Measurements from ENCODE around the gene SPAST.

GRCh38 chr2:32039447-32040219 is 23.7 kb upstream of the SPAST start, which contains the start of gene DPY30:
- peak; percentile 23 for TF ChIP-seq CTCF (IDR thresholded peaks at IDR 0.05; ENCODE audit: poor library complexity, severe bottlenecking)
- TF ChIP-seq EZH2 (IDR thresholded peaks at IDR 0.05; ENCODE audit: borderline replicate concordance, insufficient read depth, low read length, poor library complexity, severe bottlenecking): no peak
- TF ChIP-seq EP300 (conservative IDR thresholded peaks at IDR 0.05; ENCODE audit: poor library complexity, severe bottlenecking): peak; percentile 41
- TF ChIP-seq POLR2AphosphoS5 (IDR thresholded peaks at IDR 0.05): peak; percentile 90

Measured in neural cell (in vitro differentiated cells).